GM12872 (cell line): ENCODE results near the gene PRKG1.

Source experiments
- TF ChIP-seq, protein P1 (sequence below): IDR thresholded peaks from 3 replicates; pipeline ENCODE4 v1.5.1; 2011; ENCODE audit warnings: low read depth, mild to moderate bottlenecking, low read length, moderate library complexity; ENCODE audit not compliant: insufficient read depth

The PRKG1 gene

DNA sequence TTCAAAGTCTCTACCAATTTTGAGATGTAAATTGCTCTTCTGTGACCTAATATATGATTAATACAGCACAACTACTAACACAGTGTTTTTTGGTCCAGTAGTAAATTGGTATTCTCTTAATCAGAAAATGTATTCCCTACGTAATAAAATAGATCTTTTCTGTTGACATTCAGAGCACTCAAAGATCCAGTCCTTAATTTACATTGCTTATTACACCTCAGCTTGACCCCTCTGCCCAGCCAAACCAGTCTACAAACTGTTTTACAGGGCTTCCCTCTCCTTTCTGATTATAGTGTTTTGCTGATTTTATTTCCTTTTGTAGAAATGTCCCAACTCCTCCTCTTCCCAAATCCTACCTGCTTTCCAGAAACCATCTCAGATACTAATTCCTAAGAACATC lies 293.4 kb downstream of the PRKG1 start:
- TF ChIP-seq, protein P1, sequence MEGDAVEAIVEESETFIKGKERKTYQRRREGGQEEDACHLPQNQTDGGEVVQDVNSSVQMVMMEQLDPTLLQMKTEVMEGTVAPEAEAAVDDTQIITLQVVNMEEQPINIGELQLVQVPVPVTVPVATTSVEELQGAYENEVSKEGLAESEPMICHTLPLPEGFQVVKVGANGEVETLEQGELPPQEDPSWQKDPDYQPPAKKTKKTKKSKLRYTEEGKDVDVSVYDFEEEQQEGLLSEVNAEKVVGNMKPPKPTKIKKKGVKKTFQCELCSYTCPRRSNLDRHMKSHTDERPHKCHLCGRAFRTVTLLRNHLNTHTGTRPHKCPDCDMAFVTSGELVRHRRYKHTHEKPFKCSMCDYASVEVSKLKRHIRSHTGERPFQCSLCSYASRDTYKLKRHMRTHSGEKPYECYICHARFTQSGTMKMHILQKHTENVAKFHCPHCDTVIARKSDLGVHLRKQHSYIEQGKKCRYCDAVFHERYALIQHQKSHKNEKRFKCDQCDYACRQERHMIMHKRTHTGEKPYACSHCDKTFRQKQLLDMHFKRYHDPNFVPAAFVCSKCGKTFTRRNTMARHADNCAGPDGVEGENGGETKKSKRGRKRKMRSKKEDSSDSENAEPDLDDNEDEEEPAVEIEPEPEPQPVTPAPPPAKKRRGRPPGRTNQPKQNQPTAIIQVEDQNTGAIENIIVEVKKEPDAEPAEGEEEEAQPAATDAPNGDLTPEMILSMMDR: no peak

DNA sequence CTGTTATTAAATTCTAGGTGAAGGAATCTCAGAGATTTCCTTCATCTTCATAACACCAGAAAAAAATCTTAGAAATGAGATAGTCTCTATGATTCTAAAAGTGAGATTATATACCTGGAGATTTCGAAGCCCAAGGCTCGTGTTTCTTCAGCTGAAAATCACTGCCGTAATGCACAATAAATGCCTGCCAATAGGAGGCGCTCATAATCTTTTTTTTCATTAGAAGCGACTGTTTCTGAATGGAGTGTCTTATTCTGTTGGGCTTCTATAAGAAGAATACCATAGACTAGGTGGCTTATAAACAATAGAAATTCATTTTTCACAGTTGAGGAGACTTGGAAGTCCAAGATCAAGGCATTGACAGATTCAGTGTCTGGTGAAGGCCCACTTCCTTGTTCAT lies 294.7 kb downstream of the PRKG1 start:
- TF ChIP-seq, protein P1: peak; percentile 39; the same call in 2 of the 3 replicates

DNA sequence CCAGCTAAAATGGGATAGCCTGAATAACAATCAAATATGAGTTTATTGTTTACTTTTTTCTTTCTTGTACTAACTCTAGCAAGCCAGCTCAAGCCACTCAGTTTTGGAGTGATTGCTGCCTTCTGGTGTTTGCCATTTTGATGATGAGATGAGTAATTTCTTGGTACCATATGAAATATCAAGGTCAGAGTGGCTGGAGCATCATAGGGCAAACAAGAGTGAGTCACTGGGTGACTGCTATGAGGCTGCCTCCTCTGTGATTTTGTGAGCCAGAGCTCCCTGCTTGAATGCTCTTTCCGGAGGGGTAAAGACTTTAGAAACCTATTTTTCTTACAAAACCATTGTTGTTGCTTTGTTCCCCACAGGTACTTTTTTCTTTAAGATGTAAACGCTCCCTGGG lies 295.6 kb downstream of the PRKG1 start:
- TF ChIP-seq, protein P1: no peak

DNA sequence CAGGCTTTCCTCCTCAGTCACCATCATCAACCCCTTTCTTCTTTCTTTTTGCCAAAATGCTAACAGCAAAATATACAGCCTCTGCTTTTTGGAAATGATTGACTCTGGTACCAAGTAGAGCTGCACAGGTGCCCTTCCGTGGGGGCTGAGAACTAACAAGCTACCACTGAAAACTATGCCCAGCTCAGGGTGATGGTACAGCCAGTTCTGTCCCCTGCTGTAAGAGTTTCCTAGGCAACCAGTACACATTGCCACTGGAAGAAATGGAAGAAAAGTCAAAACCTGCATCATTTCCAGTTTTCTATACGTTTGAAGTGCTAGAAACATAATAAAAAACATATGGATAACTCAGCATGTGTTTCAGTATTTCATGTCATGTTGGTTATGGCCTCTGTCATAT lies 297.5 kb downstream of the PRKG1 start:
- TF ChIP-seq, protein P1: no peak

DNA sequence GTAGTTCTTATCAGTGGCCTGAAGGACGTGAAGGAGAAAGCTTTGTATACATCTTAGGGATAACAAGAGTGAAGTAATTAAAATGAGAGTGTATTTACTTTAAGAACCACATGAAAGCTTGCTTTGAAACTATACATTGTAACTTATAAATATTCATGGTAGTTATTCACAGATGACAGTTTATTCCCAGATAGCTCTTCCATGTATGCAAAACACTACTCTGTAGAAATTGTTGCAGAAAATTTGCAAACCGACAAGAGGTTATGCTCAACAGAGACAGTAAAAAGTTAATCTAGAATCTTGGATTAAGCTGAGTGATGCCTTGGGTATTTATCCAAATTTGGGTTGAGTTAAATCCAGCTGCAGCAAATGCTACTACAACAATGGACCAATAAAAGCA lies 301.5 kb downstream of the PRKG1 start:
- TF ChIP-seq, protein P1: no peak

DNA sequence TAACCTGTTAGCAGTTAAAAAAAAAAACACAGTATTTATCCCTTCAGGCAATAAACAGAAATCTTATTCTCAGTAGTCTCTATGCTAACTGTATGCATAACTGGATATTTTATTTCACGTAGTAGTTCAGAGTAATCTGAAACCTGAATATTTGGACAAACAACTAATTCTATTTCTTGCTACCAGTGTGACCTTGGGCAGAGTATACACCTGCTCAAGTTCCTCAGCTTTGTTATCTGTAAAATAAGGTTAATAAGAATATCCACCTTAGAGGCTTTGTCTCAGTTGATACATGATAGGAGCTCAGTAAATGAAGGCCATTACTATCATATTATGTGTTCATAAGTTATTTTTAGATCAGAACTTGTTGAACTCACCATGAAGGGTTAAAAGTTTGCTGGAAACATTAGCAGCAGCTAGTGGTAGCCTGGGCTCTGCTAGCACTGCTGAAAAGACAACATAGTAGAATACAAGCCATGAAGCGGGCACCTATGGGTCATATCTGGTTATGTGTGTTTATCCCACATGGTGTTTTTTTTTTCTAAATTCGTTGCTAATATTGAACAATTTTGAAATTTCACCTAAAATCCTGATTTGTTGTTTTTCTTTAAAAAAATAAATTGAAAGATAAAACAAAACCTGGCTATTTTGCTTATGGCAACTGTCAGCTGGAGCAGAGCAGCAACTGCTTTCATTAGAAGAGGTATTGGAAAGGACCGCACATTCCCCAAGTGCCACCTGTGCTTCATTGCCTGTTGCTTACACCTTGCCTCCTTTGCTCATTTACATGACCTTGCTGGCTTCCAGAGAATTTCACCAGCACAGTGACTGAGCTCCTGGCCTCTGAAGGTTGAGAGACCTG lies 303.0 kb downstream of the PRKG1 start:
- TF ChIP-seq, protein P1: no peak

DNA sequence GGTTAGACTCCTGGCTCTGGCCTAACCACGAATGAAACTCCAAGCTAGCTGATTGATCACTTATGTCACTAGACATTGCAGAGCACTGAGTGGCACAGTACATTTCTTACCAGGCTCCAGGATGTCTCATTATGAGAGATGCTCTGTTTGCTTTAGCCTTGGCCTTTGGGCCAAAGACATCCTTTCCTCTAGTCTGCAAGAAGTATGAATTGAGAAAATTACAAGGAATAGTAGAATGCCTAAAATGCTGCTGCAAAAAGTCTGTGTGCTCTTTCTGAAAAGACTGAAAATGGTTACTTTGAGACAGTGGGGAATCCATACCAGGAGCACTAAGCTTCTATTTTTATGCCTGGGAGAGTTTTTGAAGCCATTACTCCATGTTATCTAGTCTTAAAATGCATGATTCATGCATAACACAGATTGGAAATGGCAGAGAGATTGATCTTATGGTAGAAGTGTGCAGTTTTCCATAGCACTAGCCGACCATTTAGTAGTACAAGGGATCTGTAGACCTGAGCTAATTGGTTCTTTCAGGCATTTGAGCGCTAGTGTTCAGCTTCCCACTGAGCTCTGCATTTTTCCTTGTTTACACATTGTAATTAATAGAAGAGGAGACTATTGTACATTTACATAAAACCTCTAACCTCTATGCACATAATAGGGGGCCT lies 303.8 kb downstream of the PRKG1 start:
- TF ChIP-seq, protein P1: no peak
